ENCODE data around the gene NRP1. TPM values are rescaled to one million over a fixed set of nuclear protein-coding genes. Genes with fewer than 3 reads are reported as not detected.

Gene NRP1
- total and polyA plus RNA-seq, 8 donors: 79.8 to 203 (median 164) TPM

- intact Hi-C loops (cut with DNase I): no loop called here
- no peak for DNase-seq
- peaks cover 16 to 26% of the 10 kb centered on the region in 2 donors for H3K4me1 ChIP-seq
- TF ChIP-seq CTCF (IDR thresholded peaks at IDR 0.05): no peak
- peak overlapping the region; percentile 74 to 86 for H3K27ac ChIP-seq
- H3K27me3 ChIP-seq: no peaks in the 10 kb centered on the region
- no peaks in the 10 kb centered on the region for H3K9me3 ChIP-seq
- H3K36me3 ChIP-seq: peaks cover 0 to 9% of the 10 kb centered on the region in 2 donors
- no peak for ATAC-seq
- no peak overlapping the region for H3K4me3 ChIP-seq
Observed at GRCh38 chr10:33271969-33272583, 62.4 kb downstream of the NRP1 start.

GRCh38 chr10:33270971-33271370 is 63.5 kb downstream of the NRP1 start:
- intact Hi-C loops (cut with DNase I): no loop called here
- no peak overlapping the region for H3K4me3 ChIP-seq
- no peaks in the 10 kb centered on the region for H3K27me3 ChIP-seq

GRCh38 chr10:33267708-33268107 is 66.8 kb downstream of the NRP1 start:
- intact Hi-C loops (cut with DNase I): no loop called here
- H3K4me3 ChIP-seq: no peak overlapping the region
- peaks cover 13 to 17% of the 10 kb centered on the region in 2 donors for H3K4me1 ChIP-seq
- no peaks in the 10 kb centered on the region for H3K27me3 ChIP-seq
- H3K9me3 ChIP-seq: no peaks in the 10 kb centered on the region
- H3K27ac ChIP-seq: no peak overlapping the region
- DNase-seq: no peak
- peaks cover 0 to 23% of the 10 kb centered on the region in 2 donors for H3K36me3 ChIP-seq
- no peak for TF ChIP-seq CTCF (IDR thresholded peaks at IDR 0.05)
- no peak for ATAC-seq

More at GRCh38 chr10:33270971-33271370, 63.5 kb downstream of the NRP1 start:
- H3K4me1 ChIP-seq: peaks cover 16 to 22% of the 10 kb centered on the region in 2 donors
- peaks cover 0 to 9% of the 10 kb centered on the region in 2 donors for H3K36me3 ChIP-seq
- DNase-seq: no peak
- TF ChIP-seq CTCF (IDR thresholded peaks at IDR 0.05): no peak
- no peak overlapping the region for H3K27ac ChIP-seq
- no peak for ATAC-seq
- H3K9me3 ChIP-seq: no peaks in the 10 kb centered on the region

GRCh38 chr10:33265621-33266020 is 68.8 kb downstream of the NRP1 start:
- intact Hi-C loops (cut with DNase I): no loop called here
- no peak for TF ChIP-seq CTCF (IDR thresholded peaks at IDR 0.05)
- no peak for DNase-seq
- Histone ChIP-seq H3K4me1 (peaks cover 7 to 9% of the 10 kb centered on the region in 2 donors), H3K4me3 (no peak overlapping the region), H3K27me3 (no peaks in the 10 kb centered on the region), H3K27ac (no peak overlapping the region), H3K36me3 (peaks cover 0 to 29% of the 10 kb centered on the region in 2 donors), H3K9me3 (no peaks in the 10 kb centered on the region)
- no peak for ATAC-seq

GRCh38 chr10:33263453-33263852 is 71.0 kb downstream of the NRP1 start:
- intact Hi-C loops (cut with DNase I): no loop called here
- no peak for TF ChIP-seq CTCF (IDR thresholded peaks at IDR 0.05)
- H3K4me1 ChIP-seq: peaks cover 7 to 9% of the 10 kb centered on the region in 2 donors
- H3K4me3 ChIP-seq: no peak overlapping the region
- H3K36me3 ChIP-seq: peaks cover 0 to 28% of the 10 kb centered on the region in 2 donors
- no peak for ATAC-seq
- H3K27ac ChIP-seq: peak overlapping the region in 1 of 2 donors; percentile 35
- DNase-seq: no peak
- H3K27me3 ChIP-seq: no peaks in the 10 kb centered on the region
- no peaks in the 10 kb centered on the region for H3K9me3 ChIP-seq
